HG02571 (cell line): ENCODE measurements around the gene EEF1E1.

Experiments used
- ATAC-seq: cut with Tn5 transposase; IDR thresholded peaks from one replicate; pipeline ENCODE4 v1.9.1; 2021; ENCODE audit warnings: mild to moderate bottlenecking, moderate library complexity; ENCODE audit not compliant: unreplicated experiment

EEF1E1 gene

DNA sequence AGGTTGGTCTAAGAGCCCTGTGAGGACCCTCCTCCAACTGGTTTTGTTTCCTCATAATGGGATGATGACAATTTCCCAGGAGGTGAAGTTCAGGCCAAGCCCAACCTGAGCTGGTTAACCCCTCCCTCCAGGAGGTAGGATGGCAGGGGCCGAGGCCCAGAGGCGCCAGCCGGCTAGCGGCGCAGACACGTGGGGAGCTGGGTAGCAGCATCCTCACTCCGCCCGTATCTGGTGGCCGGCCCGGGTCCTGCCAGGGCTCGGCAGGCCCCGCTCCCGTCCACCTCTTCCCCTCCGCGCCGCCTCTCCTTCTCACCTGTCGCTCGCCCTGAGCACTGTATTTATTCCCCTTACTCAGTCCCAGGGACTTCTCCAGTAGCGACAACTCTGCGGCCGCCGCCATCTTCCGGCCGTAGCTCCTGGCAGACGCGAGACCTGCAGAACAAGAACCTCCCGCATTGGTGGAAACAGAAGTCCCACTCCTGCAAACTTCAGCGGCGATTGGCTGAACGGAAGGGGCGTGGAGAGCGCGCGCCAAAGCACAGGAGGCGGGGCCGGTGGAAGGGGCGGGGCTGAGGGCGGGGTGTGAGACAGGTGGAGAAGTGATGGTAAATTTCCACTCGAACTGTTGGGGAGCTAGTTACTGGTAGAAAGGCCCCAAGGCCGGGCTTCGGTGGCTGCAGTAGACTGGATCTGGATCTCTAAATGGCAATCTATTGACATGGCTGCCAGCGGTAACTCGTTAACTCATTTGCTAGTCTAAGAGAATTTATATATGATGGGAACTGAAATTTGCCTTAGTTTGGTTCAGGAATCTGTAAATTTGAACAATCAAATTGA is at the start of gene EEF1E1:
TSS of gene EEF1E1 (minus strand) at position 427 of the 837 bp plus-strand sequence. CDS start at position 400, 27 bp downstream.
- peak; percentile 99 for ATAC-seq

DNA sequence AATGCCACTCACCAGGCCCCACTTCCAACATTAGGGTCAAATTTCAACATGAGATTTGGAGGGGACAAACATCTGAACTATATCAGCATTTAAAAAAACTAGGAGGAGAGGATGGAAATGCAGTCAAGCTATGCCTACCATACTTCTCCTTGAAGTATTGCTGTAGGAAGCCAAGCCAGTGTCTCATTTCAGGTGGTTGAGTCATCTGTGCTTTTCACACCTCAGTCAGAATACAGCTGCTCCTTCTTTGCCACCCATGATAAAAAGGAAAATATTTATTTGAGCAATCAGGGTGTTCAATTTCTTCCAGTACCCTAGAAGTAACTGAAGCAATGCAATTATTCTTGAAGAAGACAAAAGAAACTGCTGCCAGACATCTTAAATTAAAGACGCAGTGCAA is 47.0 kb upstream of the EEF1E1 start:
- ATAC-seq, result no peak

DNA sequence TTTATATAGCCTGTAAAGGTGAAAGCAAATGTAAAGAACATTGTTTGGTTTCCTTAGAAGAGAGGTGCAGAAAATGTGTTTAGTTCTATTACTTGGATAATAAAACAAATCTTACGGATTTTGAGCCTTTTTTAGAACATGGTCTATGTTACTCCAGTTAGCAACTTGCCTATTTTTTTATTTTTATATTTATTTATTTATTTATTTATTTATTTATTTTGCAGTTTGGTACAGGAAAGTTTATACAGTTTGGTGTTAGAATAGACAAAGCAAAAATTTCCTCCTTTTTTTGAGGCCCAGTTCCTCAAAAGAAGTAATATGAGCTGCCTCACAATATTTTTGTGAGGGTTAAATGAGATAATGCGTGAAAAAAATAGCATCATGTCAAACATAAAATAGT is 41.6 kb upstream of the EEF1E1 start:
- ATAC-seq, result no peak

DNA sequence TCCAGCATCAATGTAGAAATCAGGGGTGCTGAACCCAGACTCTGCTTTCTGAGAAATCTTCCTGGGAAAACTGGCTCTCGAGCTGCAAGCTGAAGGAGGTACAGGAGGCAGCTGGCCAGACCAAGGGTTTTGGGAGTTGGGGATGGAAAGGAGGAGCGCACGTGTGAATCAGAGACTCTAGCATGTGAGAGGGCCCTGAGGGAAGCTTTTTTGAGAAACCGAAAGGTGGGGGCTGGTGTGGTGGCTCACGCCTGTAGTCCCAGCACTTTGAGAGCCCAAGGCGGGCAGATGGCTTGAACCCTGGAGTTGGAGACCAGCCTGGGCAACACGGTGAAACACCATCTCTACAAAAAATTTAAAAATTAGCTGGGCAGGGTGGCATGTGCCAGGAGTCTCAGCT is 37.1 kb upstream of the EEF1E1 start:
- ATAC-seq, result no peak

DNA sequence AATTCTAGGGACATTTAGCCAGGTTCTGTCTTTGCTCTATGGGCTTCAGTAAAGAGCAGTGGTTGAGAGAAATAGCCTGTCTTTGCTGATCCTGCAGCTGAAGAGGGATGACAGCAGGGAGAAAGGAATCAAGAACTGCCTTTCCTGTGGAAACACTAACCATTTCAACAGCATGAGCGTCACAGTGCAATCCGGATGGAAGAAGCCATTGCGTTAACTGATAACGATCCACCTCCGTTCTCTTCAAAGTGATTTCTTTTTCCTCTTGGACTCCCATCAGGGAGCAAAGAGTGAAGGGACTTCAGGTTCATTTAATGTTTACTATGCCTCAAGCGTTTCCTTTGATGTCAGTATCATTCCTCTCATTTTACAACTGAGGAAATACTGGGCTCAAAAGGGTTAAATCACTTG is 35.2 kb upstream of the EEF1E1 start:
- no peak for ATAC-seq

DNA sequence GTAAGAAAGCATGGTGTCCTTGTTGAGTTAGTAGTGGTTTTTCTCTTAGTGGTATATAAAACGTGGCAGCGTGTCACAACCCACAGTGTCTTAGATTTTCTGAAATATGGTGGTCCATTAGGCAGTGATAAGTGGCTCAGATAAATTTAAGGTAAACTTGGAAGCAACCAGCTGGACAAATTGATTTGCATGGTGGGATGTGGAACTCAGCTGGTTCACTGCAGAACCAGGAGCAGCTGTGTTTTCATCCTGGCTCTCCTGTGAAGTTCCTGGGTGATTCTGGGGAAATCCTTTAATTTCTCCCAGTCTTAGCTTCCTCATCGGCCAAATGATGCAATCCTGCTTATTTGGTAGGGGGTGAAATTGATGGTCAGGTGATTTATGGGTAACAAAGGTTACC is 32.9 kb upstream of the EEF1E1 start:
- no peak for ATAC-seq

DNA sequence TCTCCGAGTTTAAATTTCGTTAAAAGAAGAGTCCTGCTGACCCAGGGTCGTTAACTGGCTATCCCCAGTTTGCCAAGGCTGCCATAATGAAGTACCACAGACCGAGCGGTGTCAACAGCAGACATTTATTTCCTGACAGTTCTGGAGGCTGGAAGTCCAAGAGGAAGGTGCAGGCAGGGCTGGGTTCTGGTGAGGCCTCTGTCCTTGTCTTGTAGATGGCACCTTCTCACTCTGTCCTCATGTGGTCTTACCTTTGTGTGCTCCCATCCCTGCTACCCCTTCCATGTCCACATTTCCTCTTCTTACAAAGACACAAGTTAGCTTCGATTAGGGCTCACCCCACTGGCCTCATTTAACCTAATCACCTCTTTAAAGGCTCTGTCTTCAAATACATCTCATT is 29.8 kb upstream of the EEF1E1 start:
- no peak for ATAC-seq

DNA sequence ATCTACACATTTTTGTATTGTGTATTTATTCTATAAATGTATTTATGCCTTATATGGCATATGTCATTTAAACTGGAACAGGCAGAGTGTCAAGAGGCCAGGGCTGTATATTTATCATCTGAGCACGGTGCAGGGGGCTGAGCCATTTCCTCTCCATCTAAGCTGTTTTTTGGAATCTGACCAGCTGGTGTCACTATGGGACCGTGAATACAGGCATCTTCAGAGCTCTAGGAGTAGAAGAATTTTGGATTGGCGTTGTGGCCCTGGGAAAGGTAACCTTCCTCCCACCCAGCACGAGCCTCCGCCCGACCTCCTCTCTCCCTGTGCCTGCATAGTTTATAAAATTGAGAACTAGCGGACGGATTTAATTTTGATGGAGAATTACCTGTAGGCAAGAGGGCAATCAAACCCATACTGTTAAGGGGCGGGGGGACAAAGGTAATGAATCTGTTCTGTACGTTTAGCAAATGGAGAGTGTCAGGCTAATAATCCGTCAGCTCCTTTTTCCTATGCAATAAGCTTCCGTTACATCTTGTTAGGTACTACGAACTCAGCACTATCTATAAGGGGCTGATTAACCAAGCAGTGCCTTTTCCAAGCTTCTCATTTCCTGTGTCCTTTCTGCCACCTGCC is 29.0 kb upstream of the EEF1E1 start:
- peak; percentile 53 for ATAC-seq

DNA sequence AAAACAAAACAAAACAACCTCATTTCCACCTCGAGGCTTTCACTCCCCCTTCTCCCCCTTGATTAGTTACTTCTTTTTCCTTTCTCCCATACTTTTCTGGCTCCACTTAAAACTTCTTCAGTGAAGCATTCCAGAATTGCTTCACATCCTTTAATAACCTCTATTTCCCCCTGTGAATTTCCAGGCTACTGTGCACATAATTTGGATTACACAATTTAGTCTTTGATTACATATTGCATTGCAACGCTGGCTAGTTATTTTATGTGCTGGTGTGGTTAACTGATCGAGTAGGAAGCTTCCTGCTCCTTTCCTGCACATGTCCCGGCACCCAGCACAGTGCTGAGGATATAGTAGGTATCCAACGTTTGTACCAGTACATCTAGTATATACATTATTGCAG is 28.1 kb upstream of the EEF1E1 start:
- no peak for ATAC-seq

DNA sequence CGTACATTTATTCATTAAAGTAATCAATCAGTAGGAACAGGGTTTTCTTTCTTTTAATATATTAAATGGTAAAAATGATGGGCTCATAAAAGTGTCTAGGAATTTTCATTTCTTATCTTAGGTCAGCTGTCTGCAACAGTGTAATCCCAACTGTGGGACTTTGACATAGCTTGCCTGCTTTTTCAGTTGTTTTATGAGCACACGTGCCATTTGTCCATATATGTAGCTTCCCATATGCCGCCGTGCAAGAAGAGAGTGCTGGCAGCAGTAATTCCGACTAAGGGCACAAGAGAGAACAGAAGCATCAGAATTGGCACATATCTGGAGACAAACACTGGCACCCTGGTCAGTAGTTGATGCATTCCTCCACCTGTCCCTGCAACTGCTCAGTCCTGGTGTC is 20.9 kb upstream of the EEF1E1 start:
- no peak for ATAC-seq

DNA sequence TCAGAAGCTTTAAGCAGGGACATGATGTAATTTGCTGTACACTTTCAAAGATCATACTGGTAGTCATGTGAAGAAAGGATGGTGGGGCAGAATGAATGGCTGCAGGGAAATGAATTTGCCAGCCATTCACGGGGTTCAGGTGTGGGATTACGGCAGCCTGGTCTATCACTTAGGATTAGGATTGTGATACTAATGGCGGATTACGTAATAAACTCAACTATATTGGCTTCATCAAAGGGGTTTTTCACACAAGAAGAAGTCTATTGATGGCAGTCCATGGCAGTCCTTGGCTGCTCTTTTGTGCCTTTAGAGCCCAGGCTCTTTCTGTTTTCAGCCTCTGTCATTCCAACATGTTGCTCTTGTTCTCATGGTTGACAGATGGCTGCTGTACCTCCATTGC is 12.6 kb upstream of the EEF1E1 start:
- ATAC-seq, result no peak

DNA sequence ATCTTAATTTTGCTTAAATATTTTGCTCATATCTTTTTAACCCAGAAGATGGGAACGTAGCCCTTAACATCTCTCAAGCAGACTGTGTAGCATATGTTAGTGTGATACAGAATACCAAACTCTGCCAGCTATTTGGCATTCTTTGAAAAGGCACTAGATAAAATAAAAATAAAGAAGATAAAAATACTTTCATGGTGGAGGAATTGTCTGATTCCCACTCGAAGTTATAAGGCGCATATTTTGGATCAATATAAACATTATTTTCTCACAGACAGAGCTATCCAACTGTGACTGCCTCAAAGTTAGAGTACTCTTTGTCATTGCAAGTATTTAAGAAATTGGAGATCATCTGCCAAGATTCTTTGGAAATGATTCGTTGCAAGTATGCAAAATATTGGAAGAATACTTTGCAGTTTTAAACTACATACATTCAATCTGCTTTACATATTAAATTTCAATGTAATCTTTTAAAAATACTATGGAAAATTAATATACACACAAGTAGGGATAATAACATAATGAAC is 10.8 kb upstream of the EEF1E1 start:
- ATAC-seq, result no peak

DNA sequence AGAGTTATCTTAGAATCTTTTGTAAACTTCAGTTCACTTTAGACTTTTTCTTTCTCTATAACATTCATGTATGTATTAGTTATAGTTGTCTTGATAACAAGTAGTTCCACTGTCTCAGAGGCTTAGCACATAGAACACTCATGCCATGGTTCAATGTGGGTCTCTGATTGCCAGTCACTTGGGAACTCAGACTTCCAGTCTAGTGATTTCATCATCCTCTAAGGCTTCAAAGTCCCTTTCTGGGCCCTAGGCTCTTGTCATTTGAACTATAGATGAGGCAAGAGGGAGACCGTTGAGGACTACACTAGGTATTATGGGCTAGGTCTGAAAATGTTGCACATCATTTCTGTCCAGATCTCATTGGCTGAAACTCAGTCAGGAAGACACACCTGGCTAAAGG is 8.4 kb upstream of the EEF1E1 start:
- ATAC-seq, result no peak

DNA sequence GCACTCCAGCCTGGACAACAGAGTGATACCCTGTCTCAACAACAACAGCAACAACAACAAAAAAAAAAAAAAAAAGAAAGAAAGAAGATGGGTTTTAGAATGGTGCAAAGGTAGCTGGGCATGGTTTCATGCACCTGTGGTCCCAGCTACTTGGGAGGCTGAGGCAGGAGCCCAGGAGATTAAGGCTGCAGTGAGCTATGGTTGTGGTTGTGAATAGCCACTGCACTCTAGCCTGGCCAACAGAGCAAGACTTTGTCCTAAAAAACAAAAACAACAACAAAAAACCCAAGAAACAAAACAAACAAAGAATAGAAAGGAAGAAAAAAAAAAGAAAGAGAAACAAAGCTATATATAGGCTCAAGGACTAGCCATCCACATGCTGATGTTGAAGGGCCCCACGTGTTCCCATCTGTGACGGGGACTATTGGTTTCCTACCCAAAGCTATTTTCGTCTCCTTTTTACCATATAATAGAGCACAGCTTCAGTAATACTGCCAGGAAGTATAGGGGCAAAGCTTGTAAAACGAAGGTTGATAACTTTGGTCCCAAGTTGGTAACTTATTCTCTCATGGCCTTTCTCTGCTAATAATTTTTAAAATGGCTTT is 7.9 kb upstream of the EEF1E1 start:
- ATAC-seq, result peak; percentile 92

DNA sequence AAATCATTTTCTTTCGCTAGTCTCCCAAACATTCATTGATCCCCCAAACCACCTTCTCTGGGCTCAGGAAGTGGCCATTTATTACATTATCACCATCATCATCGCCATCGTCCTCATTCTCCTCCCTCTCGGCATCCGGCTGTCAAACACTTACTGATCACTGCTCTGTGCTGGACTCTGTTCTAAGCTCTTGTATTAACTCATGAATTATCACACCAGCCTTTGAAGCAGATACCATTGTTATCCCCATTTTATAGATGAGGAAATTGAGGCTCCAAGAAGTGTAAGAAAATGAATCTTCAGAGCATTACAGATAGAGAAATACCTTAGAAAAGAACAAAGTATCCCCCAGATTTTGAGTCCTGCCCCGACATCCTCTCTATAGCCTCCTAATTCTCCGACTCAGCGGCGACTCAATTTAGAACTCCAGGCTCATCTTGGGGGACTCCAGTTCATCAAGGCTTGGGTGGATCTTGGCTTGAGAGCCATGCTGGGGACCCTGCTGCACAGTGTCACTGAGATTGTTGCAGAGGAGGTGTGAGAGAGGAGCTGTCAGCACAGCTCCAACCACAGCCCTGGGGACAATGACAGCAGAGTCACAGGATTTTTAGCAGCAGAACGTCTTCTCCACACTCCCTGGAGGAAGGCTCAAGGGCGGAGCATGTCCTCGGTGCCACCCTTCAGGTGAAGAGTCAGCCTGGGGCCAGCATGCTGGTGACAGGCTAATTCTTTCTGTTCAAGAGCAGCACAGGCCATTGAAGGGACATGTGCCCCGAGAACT is 6.6 kb upstream of the EEF1E1 start:
- ATAC-seq, result no peak

DNA sequence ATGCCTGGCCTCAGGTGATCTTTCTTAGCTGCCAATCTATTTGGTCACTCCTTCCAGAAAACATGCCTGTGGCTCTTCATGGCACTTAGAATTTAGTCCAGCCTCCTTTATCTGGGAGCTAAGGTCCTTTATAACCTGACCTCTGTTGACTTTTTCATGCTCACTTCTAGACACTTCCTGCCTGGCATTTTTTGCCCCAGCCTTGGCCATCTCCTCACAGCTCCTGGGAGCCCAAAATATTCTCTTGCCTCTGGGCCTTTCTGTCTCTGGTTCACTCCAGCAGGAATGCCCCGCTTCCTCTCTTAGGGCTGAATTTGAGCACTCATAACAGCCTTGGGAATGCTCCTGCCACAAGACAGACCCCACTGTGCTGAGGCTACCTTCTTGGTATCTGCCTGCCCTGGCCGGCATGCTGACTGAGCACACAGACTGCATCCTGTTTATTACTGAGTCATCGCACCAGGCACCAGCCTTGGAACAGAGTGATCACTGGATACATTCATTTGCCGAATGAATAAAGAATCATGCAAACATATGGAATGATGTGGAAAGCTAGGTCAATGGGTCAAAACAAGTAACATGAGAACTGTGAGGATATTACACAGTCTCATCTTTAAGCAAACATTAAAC is 5.8 kb upstream of the EEF1E1 start:
- no peak for ATAC-seq

DNA sequence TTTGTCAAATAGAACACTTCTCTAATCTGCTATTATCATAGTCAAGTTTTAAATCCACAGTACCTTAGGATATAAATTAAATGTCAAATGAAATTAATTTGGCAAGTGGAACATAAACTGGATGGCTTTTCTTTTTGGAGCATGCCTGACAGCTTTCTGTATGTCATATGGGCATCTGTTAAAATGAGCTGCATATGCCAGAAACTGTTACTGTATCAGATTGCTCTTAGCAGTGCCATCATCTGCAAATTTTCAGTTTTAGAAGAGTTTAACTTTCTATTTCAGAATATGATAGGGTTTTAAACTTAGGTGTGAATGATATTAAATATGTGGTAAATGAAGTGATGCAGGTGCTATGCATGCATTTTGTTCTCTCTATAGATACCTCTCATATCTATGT is 3.4 kb upstream of the EEF1E1 start:
- ATAC-seq, result no peak

DNA sequence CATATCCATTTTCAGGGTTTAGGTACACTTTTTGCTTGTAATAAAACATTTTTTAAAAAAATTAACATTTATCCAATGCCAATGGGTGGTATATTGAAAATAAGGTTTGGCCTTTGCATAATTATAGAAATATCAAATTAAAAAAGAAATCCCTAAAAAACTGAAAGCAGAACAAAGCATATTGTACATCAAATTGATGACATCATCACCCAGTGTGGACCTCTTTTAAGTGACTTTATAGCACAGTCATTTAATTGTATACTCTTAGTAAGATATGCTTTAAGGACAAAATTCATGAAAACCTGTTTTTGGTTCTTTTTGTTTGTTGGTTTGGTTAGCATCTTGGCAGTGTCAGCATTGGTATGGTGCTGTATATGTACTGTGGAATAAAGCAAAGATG is 1.4 kb upstream of the EEF1E1 start:
- ATAC-seq, result no peak

DNA sequence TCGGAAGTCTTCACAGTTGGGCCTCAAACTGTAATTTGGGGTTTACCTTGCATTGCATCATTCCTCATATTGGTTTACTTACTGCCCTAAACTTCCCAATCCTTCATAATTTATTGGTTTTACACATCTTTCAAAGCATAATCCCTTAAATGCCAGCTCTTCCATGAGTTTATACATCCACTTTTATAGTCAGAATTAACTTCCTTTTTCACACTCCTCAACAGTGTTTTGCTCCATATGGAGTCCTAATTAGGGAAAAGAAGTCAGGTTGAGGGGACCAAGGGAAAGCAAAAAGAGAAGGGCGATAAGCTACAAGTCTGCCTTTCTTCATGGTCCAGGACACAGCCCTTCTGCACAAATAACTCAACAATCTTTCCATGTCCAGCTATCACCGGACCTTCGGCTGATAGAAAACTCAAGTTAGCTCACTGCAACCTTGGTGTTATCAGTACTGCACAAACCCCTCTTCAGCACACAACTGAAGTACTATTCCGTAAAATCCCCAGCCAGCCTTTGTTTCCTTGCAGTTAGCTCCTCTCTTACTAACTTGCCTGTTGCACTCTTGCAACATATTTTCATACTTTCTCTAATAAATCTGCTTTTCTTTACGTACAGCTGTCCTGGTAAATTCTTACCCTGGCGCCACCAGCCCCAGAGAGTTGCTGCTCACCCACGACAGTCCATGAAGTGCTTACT is 2.0 kb downstream of the EEF1E1 start:
- ATAC-seq, result no peak

DNA sequence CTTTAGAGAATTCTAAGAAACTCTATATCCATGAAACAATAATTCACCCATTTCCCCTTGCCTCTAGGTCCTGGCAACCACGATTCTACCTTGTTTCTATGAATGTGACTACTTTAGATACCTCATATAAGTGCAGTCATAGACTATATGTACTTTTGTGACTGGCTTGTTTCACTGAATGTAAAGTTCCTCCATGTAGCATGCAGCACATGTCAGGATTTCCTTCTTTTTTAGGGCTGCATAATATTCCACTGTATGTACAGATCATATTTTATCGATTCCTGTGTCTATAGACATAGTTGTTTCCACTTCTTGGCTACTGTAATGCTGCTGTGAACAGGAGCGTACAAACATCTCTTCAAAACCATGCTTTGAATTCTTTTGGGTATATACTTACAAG is 11.7 kb downstream of the EEF1E1 start:
- ATAC-seq, result no peak
